SK-N-SH treated with all-trans-retinoic acid at 6 μM for 48 hours (cell line): ENCODE data around the gene DPYSL3.
A peak's percentile ranks its signal among the peaks of the same experiment; 100 is the strongest.

Experiments used
- ATAC-seq: fragments of 200-7000 bp; cut with Tn5 transposase; 3 replicates; pipeline ENCODE4 v1.9.1; 2020; ENCODE audit warnings: mild to moderate bottlenecking, moderate library complexity
- ARNTL ChIP-seq: fragments of 450-650 bp; formaldehyde crosslinking; IDR thresholded peaks from 2 replicates; pipeline ENCODE4 v1.5.0; 2020; ENCODE audit warnings: low read depth, mild to moderate bottlenecking, moderate library complexity, borderline replicate concordance
- BACH2 ChIP-seq: fragments of 250-450 bp; sonication (Bioruptor Pico); IDR thresholded peaks from 2 replicates; pipeline ENCODE4 v1.9.0; 2021; ENCODE audit warnings: mild to moderate bottlenecking, borderline replicate concordance
- CSDC2 ChIP-seq: fragments of 250-450 bp; sonication (Bioruptor Pico); IDR thresholded peaks from 2 replicates; pipeline ENCODE4 v1.5.0; 2020; ENCODE audit warnings: mild to moderate bottlenecking, moderate library complexity
- CSRNP3 ChIP-seq: fragments of 250-450 bp; sonication (Bioruptor Pico); IDR thresholded peaks from 2 replicates; pipeline ENCODE4 v1.5.1; 2021; ENCODE audit warnings: mild to moderate bottlenecking, moderate library complexity
- ESRRG ChIP-seq: fragments of 250-450 bp; sonication (Bioruptor Pico); IDR thresholded peaks from 2 replicates; pipeline ENCODE4 v1.6.1; 2021; ENCODE audit warnings: mild to moderate bottlenecking
- GLIS3 ChIP-seq: fragments of 250-450 bp; sonication (Bioruptor Pico); IDR thresholded peaks from 2 replicates; pipeline ENCODE4 v1.5.0; 2020; ENCODE audit warnings: mild to moderate bottlenecking, moderate library complexity
- ISL1 ChIP-seq: fragments of 250-450 bp; sonication (Bioruptor Pico); IDR thresholded peaks from 2 replicates; pipeline ENCODE4 v2.1.2; 2022; ENCODE audit warnings: mild to moderate bottlenecking, moderate library complexity
- OSR1 ChIP-seq: fragments of 250-450 bp; sonication (Bioruptor Pico); IDR thresholded peaks from 2 replicates; pipeline ENCODE4 v1.8.0; 2022; ENCODE audit warnings: moderate library complexity, mild to moderate bottlenecking, inconsistent platforms
- PPARA ChIP-seq: fragments of 250-450 bp; sonication (Bioruptor Pico); IDR thresholded peaks from 2 replicates; pipeline ENCODE4 v1.5.0; 2020; ENCODE audit warnings: mild to moderate bottlenecking, borderline replicate concordance
- RARB ChIP-seq: fragments of 250-450 bp; sonication (Bioruptor Pico); IDR thresholded peaks from 2 replicates; pipeline ENCODE4 v1.8.0; 2021; ENCODE audit warnings: mild to moderate bottlenecking, moderate library complexity
- SNAI2 ChIP-seq: fragments of 250-450 bp; sonication (Bioruptor Pico); IDR thresholded peaks from 2 replicates; pipeline ENCODE4 v1.5.0; 2020; ENCODE audit warnings: mild to moderate bottlenecking, moderate library complexity
- TCF4 ChIP-seq: fragments of 250-450 bp; sonication (Bioruptor Pico); IDR thresholded peaks from 2 replicates; pipeline ENCODE4 v1.8.0; 2021; ENCODE audit warnings: mild to moderate bottlenecking, moderate library complexity, borderline replicate concordance
- TOX ChIP-seq: fragments of 250-450 bp; sonication (Bioruptor Pico); IDR thresholded peaks from 2 replicates; pipeline ENCODE4 v1.8.0; 2021; ENCODE audit warnings: mild to moderate bottlenecking, moderate library complexity, borderline replicate concordance
- ZC3H10 ChIP-seq: fragments of 250-450 bp; sonication (Bioruptor Pico); IDR thresholded peaks from 2 replicates; pipeline ENCODE4 v1.5.1; 2021; ENCODE audit warnings: mild to moderate bottlenecking, moderate library complexity
- ZFP3 ChIP-seq: fragments of 250-450 bp; sonication (Bioruptor Pico); IDR thresholded peaks from 2 replicates; pipeline ENCODE4 v1.5.0; 2020; ENCODE audit warnings: mild to moderate bottlenecking, moderate library complexity
- ZFP30 ChIP-seq: fragments of 450-650 bp; formaldehyde crosslinking; IDR thresholded peaks from 2 replicates; pipeline ENCODE4 v1.5.0; 2022; ENCODE audit warnings: mild to moderate bottlenecking, moderate library complexity
- ZNF565 ChIP-seq: fragments of 450-650 bp; formaldehyde crosslinking; conservative IDR thresholded peaks from 2 replicates; pipeline ENCODE4 v1.5.0; 2020; ENCODE audit warnings: low read depth, mild to moderate bottlenecking, moderate library complexity
- ZNF70 ChIP-seq: fragments of 450-650 bp; formaldehyde crosslinking; IDR thresholded peaks from 2 replicates; pipeline ENCODE4 v1.5.0; 2020; ENCODE audit warnings: mild to moderate bottlenecking, moderate library complexity
- ZNF8 ChIP-seq: fragments of 450-650 bp; formaldehyde crosslinking; IDR thresholded peaks from 2 replicates; pipeline ENCODE4 v1.5.0; 2020; ENCODE audit warnings: mild to moderate bottlenecking, moderate library complexity
- TF ChIP-seq, protein P1 (sequence below): fragments of 250-450 bp; sonication (Bioruptor Pico); IDR thresholded peaks from 2 replicates; pipeline ENCODE4 v1.5.0; 2020; ENCODE audit warnings: mild to moderate bottlenecking, moderate library complexity
- TF ChIP-seq, protein P2 (sequence below): fragments of 250-450 bp; sonication (Bioruptor Pico); IDR thresholded peaks from 2 replicates; pipeline ENCODE4 v1.8.0; 2021; ENCODE audit warnings: low read depth, mild to moderate bottlenecking, moderate library complexity, borderline replicate concordance
- TF ChIP-seq, protein P3 (sequence below): fragments of 250-450 bp; sonication (Bioruptor Pico); IDR thresholded peaks from 2 replicates; pipeline ENCODE4 v1.5.1; 2020; ENCODE audit warnings: low read depth, mild to moderate bottlenecking, moderate library complexity

DPYSL3 gene

GRCh38 chr5:147485046-147485445 is 24.8 kb downstream of the DPYSL3 start:
- no peak for TF ChIP-seq OSR1 (CRISPR knock-in tag)
- no peak for TF ChIP-seq ZNF565 (CRISPR knock-in tag)
- no peak for TF ChIP-seq BACH2
- TF ChIP-seq ZFP3 (CRISPR knock-in tag): no peak
- TF ChIP-seq, protein P1, sequence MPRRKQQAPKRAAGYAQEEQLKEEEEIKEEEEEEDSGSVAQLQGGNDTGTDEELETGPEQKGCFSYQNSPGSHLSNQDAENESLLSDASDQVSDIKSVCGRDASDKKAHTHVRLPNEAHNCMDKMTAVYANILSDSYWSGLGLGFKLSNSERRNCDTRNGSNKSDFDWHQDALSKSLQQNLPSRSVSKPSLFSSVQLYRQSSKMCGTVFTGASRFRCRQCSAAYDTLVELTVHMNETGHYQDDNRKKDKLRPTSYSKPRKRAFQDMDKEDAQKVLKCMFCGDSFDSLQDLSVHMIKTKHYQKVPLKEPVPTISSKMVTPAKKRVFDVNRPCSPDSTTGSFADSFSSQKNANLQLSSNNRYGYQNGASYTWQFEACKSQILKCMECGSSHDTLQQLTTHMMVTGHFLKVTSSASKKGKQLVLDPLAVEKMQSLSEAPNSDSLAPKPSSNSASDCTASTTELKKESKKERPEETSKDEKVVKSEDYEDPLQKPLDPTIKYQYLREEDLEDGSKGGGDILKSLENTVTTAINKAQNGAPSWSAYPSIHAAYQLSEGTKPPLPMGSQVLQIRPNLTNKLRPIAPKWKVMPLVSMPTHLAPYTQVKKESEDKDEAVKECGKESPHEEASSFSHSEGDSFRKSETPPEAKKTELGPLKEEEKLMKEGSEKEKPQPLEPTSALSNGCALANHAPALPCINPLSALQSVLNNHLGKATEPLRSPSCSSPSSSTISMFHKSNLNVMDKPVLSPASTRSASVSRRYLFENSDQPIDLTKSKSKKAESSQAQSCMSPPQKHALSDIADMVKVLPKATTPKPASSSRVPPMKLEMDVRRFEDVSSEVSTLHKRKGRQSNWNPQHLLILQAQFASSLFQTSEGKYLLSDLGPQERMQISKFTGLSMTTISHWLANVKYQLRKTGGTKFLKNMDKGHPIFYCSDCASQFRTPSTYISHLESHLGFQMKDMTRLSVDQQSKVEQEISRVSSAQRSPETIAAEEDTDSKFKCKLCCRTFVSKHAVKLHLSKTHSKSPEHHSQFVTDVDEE (CRISPR knock-in tag): no peak
- TF ChIP-seq SNAI2 (CRISPR knock-in tag): no peak
- no peak for TF ChIP-seq ARNTL (CRISPR knock-in tag)
- no peak for TF ChIP-seq TOX (CRISPR knock-in tag)
- TF ChIP-seq, protein P2, sequence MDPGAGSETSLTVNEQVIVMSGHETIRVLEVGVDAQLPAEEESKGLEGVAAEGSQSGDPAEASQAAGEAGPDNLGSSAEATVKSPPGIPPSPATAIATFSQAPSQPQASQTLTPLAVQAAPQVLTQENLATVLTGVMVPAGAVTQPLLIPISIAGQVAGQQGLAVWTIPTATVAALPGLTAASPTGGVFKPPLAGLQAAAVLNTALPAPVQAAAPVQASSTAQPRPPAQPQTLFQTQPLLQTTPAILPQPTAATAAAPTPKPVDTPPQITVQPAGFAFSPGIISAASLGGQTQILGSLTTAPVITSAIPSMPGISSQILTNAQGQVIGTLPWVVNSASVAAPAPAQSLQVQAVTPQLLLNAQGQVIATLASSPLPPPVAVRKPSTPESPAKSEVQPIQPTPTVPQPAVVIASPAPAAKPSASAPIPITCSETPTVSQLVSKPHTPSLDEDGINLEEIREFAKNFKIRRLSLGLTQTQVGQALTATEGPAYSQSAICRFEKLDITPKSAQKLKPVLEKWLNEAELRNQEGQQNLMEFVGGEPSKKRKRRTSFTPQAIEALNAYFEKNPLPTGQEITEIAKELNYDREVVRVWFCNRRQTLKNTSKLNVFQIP (CRISPR knock-in tag): no peak
- no peak for TF ChIP-seq TCF4 (CRISPR knock-in tag)
- TF ChIP-seq ZNF70: no peak
- no peak for ATAC-seq

DNA sequence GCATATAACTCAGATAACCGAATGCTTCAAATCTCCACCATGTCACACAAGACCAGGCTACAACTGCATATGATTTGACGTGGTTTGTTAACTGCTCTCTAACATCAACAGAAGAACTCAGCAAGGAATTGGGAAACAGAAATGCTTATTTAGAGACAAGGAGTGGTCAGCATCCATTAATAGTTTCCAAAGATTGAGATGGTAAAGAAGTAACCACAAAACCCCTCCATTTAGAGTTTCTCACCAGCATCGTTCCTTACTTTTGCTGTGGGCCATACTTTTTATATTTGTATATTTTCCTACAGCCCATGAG is 25.2 kb downstream of the DPYSL3 start:
- ATAC-seq: no peak
- TF ChIP-seq GLIS3 (CRISPR knock-in tag): no peak
- TF ChIP-seq ZC3H10: no peak
- no peak for TF ChIP-seq ZFP30 (CRISPR knock-in tag)
- no peak for TF ChIP-seq CSDC2 (CRISPR knock-in tag)
- TF ChIP-seq ZFP3 (CRISPR knock-in tag): no peak
- no peak for TF ChIP-seq ZNF70
- no peak for TF ChIP-seq ARNTL (CRISPR knock-in tag)
- TF ChIP-seq ZNF8 (CRISPR knock-in tag): no peak
- TF ChIP-seq ESRRG (CRISPR knock-in tag): no peak
- TF ChIP-seq SNAI2 (CRISPR knock-in tag): no peak
- no peak for TF ChIP-seq TCF4 (CRISPR knock-in tag)
- no peak for TF ChIP-seq ZNF565 (CRISPR knock-in tag)
- TF ChIP-seq, protein P2 (CRISPR knock-in tag): no peak
- no peak for TF ChIP-seq RARB (CRISPR knock-in tag)
- TF ChIP-seq CSRNP3: no peak
- TF ChIP-seq, protein P1 (CRISPR knock-in tag): no peak

DNA sequence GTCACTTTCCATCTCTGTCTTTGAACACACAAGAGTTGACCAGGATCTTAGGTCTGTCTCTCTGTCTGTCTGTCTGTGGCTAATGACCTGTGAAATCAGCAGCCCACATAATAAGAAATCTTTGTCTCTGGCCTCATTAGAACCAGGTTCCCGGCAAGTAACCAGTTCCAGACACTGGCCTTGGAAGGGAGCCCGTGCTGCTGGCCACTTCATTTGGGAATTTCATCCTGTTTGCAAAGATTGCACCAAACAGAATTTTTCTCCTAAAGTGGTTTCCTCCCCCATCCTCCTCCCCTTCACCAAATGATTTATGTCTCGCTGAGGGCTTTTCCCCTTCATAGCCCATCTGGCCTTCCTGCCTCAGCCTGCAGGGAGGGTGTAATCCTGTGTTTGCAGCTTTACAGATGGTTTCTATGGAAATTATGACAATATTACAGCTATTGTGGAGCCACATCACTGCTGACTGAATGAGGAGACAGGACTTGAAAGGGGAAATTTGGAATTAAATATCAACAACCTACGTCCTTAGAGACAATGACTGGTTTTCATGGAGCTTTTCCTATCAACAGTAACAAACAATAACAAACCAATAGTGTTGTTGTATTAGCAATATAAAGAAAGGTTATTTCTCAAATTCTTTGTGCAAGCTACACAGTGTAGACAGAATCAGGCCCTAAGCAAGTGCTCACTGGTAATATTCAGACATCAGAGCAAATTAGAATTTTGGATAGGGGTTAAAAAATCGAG is 25.7 kb downstream of the DPYSL3 start:
- peak; percentile 87 for ATAC-seq
- TF ChIP-seq ZC3H10: no peak
- no peak for TF ChIP-seq PPARA (CRISPR knock-in tag)
- no peak for TF ChIP-seq ESRRG (CRISPR knock-in tag)
- TF ChIP-seq CSDC2 (CRISPR knock-in tag): no peak
- TF ChIP-seq ARNTL (CRISPR knock-in tag): no peak
- no peak for TF ChIP-seq BACH2
- TF ChIP-seq, protein P3, sequence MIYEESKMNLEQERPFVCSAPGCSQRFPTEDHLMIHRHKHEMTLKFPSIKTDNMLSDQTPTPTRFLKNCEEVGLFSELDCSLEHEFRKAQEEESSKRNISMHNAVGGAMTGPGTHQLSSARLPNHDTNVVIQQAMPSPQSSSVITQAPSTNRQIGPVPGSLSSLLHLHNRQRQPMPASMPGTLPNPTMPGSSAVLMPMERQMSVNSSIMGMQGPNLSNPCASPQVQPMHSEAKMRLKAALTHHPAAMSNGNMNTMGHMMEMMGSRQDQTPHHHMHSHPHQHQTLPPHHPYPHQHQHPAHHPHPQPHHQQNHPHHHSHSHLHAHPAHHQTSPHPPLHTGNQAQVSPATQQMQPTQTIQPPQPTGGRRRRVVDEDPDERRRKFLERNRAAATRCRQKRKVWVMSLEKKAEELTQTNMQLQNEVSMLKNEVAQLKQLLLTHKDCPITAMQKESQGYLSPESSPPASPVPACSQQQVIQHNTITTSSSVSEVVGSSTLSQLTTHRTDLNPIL: no peak
- TF ChIP-seq ISL1 (CRISPR knock-in tag): peak; percentile 93
- TF ChIP-seq, protein P1 (CRISPR knock-in tag): peak; percentile 67; the same call in 1 of the 2 replicates
- no peak for TF ChIP-seq ZFP30 (CRISPR knock-in tag)
- TF ChIP-seq SNAI2 (CRISPR knock-in tag): no peak
